ENCODE data around the gene TPD52L1.

DNA sequence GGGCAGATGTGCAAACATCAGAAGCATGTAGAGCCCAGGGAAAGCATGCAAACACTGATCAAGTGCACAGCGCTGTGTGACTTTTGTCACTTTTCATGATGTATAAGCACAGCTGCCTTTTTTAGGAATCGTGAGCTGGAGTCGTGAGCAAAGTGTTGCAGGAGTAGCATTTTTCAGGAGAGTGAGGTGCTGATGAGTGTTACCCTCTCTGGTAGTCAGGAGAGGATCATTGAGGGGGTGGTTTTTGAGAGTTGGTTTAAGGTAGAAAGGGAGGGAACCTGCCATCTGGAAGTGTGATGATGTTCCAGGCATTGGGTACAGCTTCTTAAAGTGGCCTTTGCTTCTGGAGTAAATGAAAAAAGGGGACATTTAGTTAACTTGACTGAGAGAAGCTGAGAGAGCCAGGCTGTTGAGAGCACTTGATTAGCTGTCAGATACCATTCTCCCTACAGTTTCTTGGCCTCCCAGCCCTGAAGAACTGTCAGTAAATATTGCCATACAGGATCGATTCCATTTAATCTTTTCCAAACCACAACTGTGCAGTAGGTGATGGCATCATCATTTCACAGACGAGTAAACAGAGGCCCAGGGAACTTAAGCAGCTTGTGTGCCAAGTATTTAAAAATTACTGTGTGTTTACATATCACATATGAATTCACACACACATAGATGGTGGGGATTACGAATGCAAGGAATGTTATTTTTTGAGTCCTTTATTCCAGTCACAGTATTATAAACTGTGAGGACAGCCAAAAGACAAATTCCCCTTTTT lies 28.9 kb downstream of the TPD52L1 start:
- TF ChIP-seq, protein P1, sequence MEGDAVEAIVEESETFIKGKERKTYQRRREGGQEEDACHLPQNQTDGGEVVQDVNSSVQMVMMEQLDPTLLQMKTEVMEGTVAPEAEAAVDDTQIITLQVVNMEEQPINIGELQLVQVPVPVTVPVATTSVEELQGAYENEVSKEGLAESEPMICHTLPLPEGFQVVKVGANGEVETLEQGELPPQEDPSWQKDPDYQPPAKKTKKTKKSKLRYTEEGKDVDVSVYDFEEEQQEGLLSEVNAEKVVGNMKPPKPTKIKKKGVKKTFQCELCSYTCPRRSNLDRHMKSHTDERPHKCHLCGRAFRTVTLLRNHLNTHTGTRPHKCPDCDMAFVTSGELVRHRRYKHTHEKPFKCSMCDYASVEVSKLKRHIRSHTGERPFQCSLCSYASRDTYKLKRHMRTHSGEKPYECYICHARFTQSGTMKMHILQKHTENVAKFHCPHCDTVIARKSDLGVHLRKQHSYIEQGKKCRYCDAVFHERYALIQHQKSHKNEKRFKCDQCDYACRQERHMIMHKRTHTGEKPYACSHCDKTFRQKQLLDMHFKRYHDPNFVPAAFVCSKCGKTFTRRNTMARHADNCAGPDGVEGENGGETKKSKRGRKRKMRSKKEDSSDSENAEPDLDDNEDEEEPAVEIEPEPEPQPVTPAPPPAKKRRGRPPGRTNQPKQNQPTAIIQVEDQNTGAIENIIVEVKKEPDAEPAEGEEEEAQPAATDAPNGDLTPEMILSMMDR (IDR thresholded peaks at IDR 0.05), result no peak
- TF ChIP-seq EZH2 (IDR thresholded peaks at IDR 0.05; ENCODE audit: borderline replicate concordance, insufficient read depth, low read depth, low read length, poor library complexity, severe bottlenecking), result no peak
